ENCODE data around the gene LPIN1.
"Not testable (repeated sequence)": the region's sequence is repeated elsewhere in the genome, so short reads cannot be mapped to it uniquely, and the experiment has no call there.

LPIN1 gene

GRCh38 chr2:11810237-11810977 lies 64.0 kb downstream of the LPIN1 start:
- TF ChIP-seq CTCF (IDR thresholded peaks at IDR 0.05; ENCODE audit: low read depth, low read length) = no peak
- TF ChIP-seq EZH2phosphoT487 (IDR thresholded peaks at IDR 0.05; ENCODE audit: low read depth) = no peak
- H3K9me3 ChIP-seq (ENCODE audit: insufficient read depth, low read length) = no peaks in the 10 kb centered on the region
- H3K36me3 ChIP-seq (replicated peaks; ENCODE audit: low read depth, low read length) = peaks cover 14% of the 10 kb centered on the region
- no peak overlapping the region for H3K4me2 ChIP-seq (ENCODE audit: low read length)
- no peak overlapping the region for H3K9ac ChIP-seq (ENCODE audit: low read length)
- H3K4me3 ChIP-seq (ENCODE audit: low read length) = no peak overlapping the region
- H3K27me3 ChIP-seq (ENCODE audit: low read depth, low read length) = no peaks in the 10 kb centered on the region
- H3K79me2 ChIP-seq (ENCODE audit: low read length) = no peaks in the 10 kb centered on the region
- H3K27ac ChIP-seq (ENCODE audit: low read length) = no peak overlapping the region
- no peaks in the 10 kb centered on the region for H4K20me1 ChIP-seq (ENCODE audit: insufficient read depth, low read length)
- H2AFZ ChIP-seq (ENCODE audit: low read depth, low read length) = no peak overlapping the region
- no peaks in the 10 kb centered on the region for H3K4me1 ChIP-seq (ENCODE audit: low read length)

GRCh38 chr2:11811036-11811654 lies 64.7 kb downstream of the LPIN1 start:
- Histone ChIP-seq H3K4me1 (ENCODE audit: low read length) (no peaks in the 10 kb centered on the region), H3K27ac (ENCODE audit: low read length) (no peak overlapping the region), H2AFZ (ENCODE audit: low read depth, low read length) (no peak overlapping the region), H3K27me3 (ENCODE audit: low read depth, low read length) (no peaks in the 10 kb centered on the region), H3K9ac (ENCODE audit: low read length) (no peak overlapping the region), H3K79me2 (ENCODE audit: low read length) (no peaks in the 10 kb centered on the region), H4K20me1 (ENCODE audit: insufficient read depth, low read length) (no peaks in the 10 kb centered on the region), H3K36me3 (replicated peaks; ENCODE audit: low read depth, low read length) (peaks cover 13% of the 10 kb centered on the region), H3K4me3 (ENCODE audit: low read length) (no peak overlapping the region), H3K4me2 (ENCODE audit: low read length) (no peak overlapping the region), H3K9me3 (ENCODE audit: insufficient read depth, low read length) (no peaks in the 10 kb centered on the region)
- TF ChIP-seq CTCF (IDR thresholded peaks at IDR 0.05; ENCODE audit: low read depth, low read length) (no peak), EZH2phosphoT487 (IDR thresholded peaks at IDR 0.05; ENCODE audit: low read depth) (no peak)

- H3K27ac ChIP-seq (ENCODE audit: low read length) = no peak overlapping the region
- no peaks in the 10 kb centered on the region for H3K27me3 ChIP-seq (ENCODE audit: low read depth, low read length)
- no peak overlapping the region for H3K4me2 ChIP-seq (ENCODE audit: low read length)
- no peaks in the 10 kb centered on the region for H3K79me2 ChIP-seq (ENCODE audit: low read length)
- no peaks in the 10 kb centered on the region for H3K9me3 ChIP-seq (ENCODE audit: insufficient read depth, low read length)
- no peak overlapping the region for H2AFZ ChIP-seq (ENCODE audit: low read depth, low read length)
- H4K20me1 ChIP-seq (ENCODE audit: insufficient read depth, low read length) = no peaks in the 10 kb centered on the region
- H3K9ac ChIP-seq (ENCODE audit: low read length) = no peak overlapping the region
- TF ChIP-seq EZH2phosphoT487 (IDR thresholded peaks at IDR 0.05; ENCODE audit: low read depth) (no peak), CTCF (IDR thresholded peaks at IDR 0.05; ENCODE audit: low read depth, low read length) (no peak)
- H3K36me3 ChIP-seq (replicated peaks; ENCODE audit: low read depth, low read length) = peaks cover 18% of the 10 kb centered on the region
- no peak overlapping the region for H3K4me3 ChIP-seq (ENCODE audit: low read length)
- H3K4me1 ChIP-seq (ENCODE audit: low read length) = no peaks in the 10 kb centered on the region
Measured at GRCh38 chr2:11812466-11813248, 66.2 kb downstream of the LPIN1 start.

- not testable (repeated sequence) for H3K9ac ChIP-seq (ENCODE audit: low read length); H3K4me1 ChIP-seq (ENCODE audit: low read length); H3K79me2 ChIP-seq (ENCODE audit: low read length); H3K9me3 ChIP-seq (ENCODE audit: insufficient read depth, low read length); H2AFZ ChIP-seq (ENCODE audit: low read depth, low read length); H3K4me3 ChIP-seq (ENCODE audit: low read length); H3K27me3 ChIP-seq (ENCODE audit: low read depth, low read length); H4K20me1 ChIP-seq (ENCODE audit: insufficient read depth, low read length); H3K4me2 ChIP-seq (ENCODE audit: low read length); H3K27ac ChIP-seq (ENCODE audit: low read length)
- H3K36me3 ChIP-seq (replicated peaks; ENCODE audit: low read depth, low read length) = peaks cover 17% of the 10 kb centered on the region
Measured at GRCh38 chr2:11813345-11813744, 66.9 kb downstream of the LPIN1 start.

Measured in OCI-LY3 (cell line).